Stimulated activated CD8-positive, alpha-beta memory T cell treated with anti-CD3 and anti-CD28 coated beads, Interleukin-12 subunit alpha, Interleukin-12 subunit beta, amount 100 ng/mL, for 1 hour (primary cell): ENCODE measurements around the gene PSMG1.
"Not testable (repeated sequence)": the region's sequence is repeated elsewhere in the genome, so short reads cannot be mapped to it uniquely, and the experiment has no call there.

ENCODE experiments used
- DNase-seq: peaks from one replicate; pipeline ENCODE4 v3.0.0-alpha.2; 2020; ENCODE audit warnings: low read depth

Gene PSMG1

DNA sequence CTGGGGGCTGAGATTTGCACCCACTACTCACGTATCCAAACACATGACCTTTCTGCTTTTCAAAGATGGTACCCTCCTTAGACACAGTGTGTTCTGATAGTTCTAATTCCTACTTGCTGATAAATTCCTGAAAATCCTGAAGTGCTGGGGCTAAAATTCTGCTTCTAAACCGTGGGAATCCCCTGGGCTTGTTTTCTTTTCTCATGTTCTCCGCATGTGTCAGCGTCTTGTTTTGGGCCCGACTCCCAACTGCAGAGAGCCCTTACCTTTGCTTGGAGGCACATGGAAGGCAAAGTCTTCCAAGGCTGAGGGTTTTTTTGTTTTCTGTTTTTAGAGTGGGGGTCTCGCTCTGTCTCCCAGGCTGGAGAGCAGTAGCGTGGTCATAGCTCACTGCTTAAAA is 27.2 kb downstream of the PSMG1 start:
- no peak for DNase-seq

DNA sequence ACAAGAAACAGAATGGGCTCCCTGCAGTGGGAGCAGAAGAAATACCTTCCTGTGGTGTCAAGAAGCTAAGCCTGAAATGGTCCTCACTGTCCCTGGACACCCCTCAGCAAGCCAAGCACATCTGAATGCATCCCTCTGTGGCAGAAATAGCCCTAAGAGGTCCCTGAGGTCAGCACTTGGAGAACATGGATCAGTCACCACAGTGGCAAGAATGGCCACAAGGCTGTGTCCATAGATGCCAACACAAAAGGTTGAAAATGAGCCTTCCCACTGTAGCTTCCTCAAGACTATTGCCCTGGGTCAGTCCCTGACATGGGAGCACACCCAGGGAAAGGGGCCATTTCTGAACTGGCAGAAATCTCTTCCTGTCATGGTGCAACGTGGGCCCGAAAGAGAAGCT is 27.7 kb downstream of the PSMG1 start:
- DNase-seq: no peak

DNA sequence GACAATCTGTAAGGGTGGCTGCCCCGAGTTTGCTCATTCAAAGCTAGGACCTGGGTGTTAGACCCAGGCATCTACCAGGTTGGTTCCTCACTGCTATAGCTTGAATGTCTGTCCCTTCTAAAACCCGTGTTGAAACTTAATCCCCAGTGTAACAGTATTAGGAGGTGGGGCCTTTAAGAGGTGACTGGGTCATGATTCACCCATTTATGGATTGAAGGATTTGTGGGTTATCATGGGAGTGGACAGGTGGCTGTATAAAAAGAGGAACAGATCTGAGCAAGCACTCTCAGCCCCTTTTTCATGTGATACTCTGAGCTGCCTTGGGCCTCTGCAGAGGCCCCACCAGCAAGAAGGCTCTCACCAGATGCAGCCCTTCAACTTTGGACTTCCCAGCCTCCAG is 29.4 kb downstream of the PSMG1 start:
- DNase-seq: no peak

DNA sequence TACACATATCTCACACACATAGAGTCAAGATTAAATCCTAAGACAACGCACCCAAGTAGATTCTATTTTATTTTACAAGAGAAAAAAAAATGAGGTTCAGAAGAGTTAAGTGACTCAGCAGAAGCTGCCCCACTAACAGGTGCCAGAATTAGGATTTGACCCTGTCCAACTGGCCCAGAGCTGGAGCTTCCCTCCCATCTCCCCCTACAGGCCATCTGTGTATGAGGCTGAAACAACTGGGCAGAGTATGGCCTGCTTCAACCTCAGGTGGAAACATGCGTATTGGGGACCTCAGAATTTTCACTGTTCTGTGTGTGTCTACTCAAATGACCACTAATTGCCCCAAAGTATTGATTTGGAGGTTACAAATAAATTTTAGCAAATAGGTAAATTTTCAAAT is 29.9 kb downstream of the PSMG1 start:
- DNase-seq: no peak

DNA sequence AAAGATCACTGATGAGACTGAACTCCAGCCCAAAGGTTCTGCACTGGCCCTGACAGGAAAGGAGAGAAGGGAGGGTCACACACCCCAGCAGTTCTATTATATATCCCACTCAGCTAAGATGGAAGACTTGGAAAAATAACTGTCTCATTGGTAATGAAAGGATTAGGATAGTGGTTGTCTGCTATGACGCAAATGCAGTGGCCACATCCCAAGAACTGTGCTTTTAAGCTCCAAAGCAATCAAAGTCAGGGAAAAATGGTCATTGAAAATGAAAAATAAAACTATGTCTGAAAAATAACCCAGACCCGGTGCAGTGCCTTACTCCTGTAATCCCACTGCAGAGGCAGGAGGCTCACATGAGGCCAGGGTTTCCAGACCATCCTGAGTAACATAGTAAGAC is 31.0 kb downstream of the PSMG1 start:
- DNase-seq: no peak

DNA sequence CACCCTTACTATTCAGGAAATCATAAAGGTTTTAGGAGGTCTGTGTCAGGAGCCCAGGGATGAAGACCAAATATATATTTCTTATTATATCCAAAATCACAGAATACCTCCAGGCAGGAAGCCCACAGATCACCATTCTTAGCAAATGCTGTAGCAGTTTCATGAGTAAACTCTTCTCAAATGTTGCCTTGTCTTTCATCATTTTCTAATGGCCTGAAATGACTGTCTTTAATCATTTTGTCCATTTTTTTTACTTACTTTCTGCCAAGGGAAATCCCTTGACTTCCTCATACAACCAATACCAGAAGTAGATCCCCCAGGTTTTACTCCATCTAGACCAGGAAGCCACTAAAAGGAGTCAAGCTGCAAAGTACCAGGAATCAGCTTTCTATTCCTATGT is 32.4 kb downstream of the PSMG1 start:
- DNase-seq: no peak

DNA sequence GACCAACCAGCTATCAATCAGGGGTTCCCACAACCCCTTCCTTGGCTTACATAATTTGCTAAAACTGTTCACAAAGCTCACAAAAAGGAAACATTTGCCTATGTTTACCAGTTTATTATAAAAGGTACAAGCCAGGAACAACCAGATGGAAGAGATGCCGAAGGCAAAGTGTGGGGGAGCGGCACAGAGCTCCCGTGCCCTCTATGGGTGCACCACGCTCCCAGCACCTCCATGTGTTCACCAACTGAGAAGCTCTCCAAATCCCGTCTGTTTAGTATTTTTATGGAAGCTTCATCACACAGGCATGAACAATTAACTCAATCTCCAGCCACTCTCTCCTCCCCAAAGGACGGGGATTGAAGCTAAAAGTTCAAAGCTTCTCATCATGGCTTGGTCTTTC is 32.9 kb downstream of the PSMG1 start:
- no peak for DNase-seq

DNA sequence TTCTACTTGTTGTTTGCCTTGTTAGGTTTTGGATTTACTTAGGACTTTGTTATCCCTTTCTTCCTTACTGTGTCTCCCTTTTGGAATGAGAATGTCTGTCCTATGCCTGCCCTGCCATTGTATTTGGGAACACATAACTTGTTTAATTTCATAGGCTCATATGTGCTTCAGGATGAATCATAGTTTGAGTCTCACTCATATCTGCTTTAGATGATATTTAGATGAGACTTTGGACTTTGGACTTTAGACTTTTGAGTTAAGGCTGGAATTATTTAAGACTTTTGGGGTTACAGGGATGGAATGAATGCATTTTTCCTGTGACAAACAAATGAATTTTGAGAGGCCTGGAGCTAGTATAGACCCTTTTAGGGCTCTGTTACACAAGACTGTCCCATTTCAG is 33.4 kb downstream of the PSMG1 start:
- DNase-seq: no peak

DNA sequence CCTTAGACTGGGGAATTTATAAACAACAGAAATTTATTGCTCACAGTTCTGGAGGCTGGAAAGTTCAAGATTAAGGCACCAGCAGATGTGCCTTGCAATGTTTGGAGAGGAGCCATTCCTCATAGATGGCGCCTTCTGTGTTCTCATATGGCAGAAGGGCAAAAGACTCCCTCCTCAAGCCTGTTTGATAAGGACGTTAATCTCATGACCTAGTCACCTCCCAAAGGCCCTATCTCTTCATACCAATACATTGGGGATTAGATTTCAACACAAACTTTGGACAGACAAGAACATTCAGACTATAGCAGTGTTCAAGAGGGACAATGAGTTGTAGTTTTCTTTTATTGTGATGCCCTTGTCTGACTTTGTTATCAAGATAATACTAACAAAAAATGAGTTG is 34.3 kb downstream of the PSMG1 start:
- no peak for DNase-seq

DNA sequence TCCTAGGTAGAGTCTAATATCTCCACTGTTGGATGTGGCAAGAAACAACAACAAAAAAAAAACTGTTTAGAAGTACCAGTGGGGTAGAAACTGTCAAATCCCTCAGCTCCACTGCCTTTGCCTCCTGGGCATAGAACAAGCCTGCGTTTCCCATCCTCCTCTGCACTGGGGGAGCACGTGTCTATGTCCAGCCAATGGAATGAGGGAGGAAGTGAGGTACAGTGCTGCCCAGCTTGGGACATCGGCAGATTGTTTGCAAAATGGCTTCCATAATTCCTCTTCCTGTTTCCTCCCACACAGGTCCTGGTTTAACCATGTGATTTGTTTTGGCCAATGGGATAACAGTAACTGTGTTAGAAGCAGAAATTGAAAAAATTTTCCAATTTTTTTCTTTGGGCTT is 39.1 kb downstream of the PSMG1 start:
- no peak for DNase-seq

DNA sequence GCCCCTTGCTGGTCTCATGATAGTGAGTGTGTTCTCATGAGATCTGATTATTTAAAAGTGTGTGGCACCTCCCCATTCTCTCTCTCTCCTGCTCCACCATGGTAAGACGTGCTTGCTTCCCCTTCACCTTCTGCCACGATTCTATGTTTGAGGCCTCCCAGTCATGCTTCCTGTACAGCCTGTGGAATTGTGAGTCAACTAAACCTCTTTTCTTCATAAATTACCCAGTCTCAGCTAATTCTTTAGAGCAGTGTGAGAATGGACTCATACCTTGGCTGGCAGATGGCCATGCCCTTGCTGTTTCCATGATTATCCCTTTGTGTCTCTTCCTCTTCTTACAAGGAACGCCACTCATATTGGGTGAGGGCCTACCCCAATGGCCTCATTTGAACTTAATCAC is 40.3 kb downstream of the PSMG1 start:
- no peak for DNase-seq

DNA sequence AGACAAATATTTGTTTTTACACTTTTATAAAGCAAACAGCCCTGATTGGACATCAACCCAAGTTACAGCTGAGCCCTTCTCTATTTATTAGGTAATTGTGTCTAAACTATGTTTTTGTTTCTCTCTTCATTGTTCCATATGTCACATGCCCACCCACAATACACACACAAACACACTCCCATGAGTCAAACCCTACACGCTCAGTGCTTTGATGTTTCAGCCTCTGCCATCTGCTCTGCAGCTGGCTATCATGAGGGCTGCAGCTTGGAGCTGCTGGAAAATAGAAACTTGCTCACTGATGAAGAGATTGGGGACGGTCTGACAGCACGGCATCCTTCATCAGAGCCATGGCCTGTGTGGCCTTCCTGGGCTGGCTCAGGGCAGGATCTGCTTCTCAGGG is 41.7 kb downstream of the PSMG1 start:
- no peak for DNase-seq

DNA sequence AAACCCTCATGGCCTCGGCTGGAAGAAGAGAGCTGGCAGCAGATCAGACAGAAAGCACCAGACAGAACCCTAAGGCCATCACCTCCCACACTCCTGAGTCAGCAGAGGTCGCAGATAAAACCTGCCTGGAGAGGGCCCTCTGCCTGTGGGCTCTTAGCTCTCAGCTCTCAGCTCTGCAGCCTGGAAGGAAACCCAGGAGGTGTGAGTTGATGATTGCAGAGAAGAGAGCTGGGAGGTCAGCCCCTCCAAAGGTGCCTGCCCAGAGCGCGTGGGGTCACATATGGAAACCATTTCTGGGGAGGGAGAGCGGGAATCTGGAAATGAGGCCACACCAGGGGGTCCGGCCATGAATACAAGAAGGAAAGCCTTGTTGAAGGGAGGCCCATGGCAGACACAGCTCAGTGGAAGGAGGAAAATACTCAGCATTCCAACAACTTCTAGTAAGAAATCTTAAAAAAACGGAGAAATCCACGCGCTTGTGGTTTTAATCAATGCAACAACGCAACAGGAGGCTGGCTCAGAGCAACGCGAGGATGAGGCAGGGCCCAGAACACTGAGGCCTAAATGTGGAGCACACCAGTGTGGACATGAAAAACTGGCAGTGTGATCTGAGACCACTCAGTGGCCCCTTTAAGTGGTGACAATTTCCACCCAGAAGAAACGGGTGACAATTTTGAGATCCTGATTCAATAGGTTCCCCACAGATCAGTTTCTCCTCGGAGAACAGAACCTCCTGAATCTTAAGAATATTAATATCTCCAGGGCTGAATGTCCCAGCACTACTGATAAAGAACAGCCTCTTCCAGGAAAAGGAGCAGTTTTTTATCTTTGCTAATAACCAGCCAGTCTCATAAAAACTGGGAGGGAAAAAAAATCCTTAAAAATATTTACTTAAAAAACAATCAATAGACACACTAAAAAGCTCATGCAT is 45.7 kb downstream of the PSMG1 start:
- DNase-seq: no peak

DNA sequence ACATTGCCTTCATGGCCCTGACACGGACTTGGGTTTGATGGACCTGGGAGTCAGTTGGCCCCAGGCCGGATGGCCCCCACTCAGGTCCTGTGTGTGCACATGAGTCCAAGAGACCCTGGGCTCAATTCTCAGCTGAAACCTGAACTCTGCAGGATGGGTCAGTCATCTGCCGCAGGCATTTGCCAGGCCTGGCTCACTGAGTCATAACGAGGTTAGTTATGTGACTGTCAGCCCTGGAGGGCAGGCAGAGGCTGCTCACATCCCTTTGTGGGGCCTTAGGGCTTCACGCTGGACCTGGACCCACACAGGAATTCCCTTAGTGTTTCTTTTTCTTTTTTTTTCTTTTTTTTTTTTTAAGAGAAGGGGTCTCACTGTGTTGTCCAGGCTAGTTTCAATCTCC is 46.5 kb downstream of the PSMG1 start:
- no peak for DNase-seq

DNA sequence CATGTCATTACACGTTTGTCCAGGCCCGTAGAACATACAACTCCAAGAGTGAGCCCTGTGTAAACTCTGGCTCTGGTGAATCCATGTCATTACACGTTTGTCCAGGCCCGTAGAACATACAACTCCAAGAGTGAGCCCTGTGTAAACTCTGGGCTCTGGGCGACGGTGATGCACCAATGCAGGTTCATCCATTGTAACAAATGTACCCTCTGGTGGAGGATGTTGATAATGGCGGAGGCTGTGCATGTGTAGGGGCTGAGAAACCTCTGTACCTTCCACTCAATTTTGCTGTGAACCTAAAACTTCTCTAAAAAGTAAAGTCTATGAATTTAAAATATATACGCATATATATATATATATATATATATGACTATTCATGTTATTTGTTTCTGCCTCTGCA is 47.1 kb downstream of the PSMG1 start:
- DNase-seq: not testable (repeated sequence)

DNA sequence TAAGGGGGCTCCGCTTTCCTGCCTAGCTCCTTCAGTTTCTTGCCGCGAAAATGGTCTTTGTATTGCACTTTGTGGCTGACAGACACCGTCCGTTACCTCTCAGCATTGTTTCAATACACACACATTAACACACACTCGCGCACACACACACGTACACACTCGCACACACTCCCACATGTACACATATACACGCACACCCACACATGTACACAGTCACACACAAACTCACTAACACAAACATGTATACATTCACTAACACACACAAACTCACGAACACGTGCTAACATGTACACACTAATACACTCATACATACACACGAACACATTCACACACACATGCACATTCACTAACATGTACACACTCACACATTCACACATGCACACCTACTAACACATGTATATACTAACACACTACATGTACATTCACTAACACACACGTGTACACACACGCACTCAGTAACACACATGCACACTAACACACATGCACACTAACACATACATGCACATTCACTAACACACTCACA is 48.9 kb downstream of the PSMG1 start:
- no peak for DNase-seq

DNA sequence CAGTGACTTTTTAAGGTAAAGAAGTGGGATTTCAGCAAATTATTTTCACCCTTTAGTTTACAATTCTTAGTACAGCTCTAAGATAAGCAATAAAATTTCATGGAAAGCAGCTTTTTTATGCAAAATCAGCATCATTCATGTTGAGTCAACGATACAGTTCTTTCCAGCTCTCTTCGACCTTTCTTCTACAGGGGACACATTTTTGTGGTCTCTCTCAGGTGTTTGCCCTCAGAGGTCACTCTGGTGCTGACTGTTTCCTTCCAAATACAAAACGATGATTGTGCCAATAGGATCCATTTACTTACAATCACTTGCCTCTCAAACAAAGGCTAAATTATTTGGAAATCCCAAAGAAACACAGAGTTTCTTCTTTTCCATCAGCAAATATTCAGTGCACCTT is 51.0 kb downstream of the PSMG1 start:
- DNase-seq: no peak

DNA sequence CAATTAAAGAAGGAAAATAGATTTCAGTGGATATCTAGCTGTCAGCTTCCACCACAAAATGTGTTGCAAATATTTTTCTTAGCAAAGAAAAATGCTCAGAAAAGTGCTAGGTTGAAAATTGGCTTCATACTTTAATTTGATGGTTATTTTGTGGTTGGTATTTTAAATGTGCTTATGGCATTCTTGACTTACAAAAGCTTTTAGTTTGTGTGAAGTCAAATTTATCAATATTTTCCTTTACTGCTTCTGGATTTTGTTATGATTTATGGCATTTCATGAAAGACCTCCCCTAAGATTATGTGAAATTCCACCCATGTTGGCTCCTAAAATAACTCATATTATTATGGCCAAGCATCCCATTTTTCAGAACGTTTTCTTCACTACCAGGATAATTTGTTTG is 51.5 kb downstream of the PSMG1 start:
- no peak for DNase-seq

DNA sequence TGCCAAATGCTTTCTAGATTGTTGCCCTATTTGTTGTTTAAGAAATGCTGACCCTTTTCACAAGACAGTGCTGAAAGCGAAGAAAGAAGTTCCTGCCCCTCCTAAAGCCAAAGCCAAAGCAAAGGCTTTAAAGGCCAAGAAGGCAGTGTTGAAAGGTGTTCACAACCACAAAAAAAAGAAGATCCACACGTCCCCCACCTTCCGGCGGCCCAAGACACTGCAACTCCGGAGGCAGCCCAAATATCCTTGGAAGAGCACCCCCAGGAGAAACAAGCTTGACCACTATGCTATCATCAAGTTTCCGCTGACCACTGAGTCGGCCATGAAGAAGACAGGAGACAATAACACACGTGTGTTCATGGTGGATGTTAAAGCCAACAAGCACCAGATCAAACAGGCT is 55.7 kb downstream of the PSMG1 start:
- DNase-seq: no peak

DNA sequence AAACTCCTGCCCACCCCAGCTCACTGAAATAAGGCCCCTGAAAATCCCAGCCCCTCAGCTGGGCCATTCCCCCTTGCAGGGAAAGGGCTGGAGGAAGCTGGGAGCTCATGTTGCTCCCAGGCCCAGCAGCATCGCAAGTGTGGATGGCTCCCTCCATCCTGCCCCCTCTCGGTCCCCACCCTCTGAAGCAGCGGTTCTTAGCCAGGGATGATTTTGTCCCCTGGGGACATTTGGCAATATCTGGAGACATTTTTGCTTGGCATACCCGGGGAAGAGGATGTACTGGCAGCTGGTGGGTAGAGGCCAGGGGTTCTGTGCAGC is 56.8 kb downstream of the PSMG1 start:
- no peak for DNase-seq

DNA sequence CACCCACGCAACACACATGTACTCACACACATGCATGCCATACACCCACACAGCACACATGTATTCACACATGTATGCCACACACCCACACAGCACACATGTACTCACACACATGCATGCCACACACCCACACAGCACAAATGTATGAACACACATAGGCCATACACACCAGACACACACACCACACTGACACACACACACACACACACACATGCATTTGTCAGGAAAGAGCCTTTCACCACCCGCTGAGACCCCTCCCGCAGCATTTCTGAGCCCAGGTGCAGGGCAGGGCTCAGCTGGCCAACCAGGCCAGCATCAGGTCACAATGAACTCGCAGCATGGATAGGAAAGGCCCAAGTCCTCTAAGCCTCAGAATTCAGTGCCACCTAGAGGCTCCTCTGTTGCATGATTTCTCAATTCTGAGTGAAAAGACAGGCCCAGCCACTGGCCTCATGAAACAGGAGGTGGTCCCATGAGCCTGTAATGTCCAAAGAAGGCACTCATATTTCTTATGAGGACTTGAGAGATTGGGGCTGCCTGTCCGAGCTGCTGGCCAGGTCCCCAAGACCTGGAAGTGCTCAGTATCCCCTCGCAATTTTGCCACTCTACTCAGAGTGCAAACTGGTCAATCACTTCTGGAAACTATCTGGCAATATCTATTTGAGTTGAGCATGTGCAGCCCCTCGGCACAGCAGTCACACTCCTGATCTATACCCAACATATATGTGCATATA is 57.3 kb downstream of the PSMG1 start:
- DNase-seq: no peak
